Nephron progenitor cell (in vitro differentiated cells): ENCODE measurements around the gene WDR89.

Experiments used
- DNase-seq: peaks from one replicate; pipeline ENCODE4 v3.0.0; 2021
- H3K27ac Mint-ChIP-seq: 2 replicates; pipeline ENCODE4 v1.8.0; 2021; ENCODE audit warnings: mild to moderate bottlenecking, moderate library complexity, mixed read lengths
- H3K27me3 Mint-ChIP-seq: 2 replicates; pipeline ENCODE4 v1.8.0; 2021; ENCODE audit warnings: mild to moderate bottlenecking, low read depth, mixed read lengths; ENCODE audit not compliant: poor library complexity
- H3K36me3 Mint-ChIP-seq: 2 replicates; pipeline ENCODE4 v1.8.0; 2021; ENCODE audit warnings: low read depth, mixed read lengths
- H3K4me1 Mint-ChIP-seq: 2 replicates; pipeline ENCODE4 v1.8.0; 2021; ENCODE audit warnings: mixed read lengths
- H3K4me3 Mint-ChIP-seq: 2 replicates; pipeline ENCODE4 v1.8.0; 2021; ENCODE audit warnings: mild to moderate bottlenecking, moderate library complexity, mixed read lengths
- H3K9me3 Mint-ChIP-seq: 2 replicates; pipeline ENCODE4 v1.8.0; 2021; ENCODE audit warnings: mild to moderate bottlenecking, moderate library complexity, mixed read lengths
- CTCF ChIP-seq: fragments of 200-600 bp; sonication (generic); IDR thresholded peaks from 2 replicates; pipeline ENCODE4 v1.5.0; 2021; ENCODE audit warnings: antibody characterized with exemption

WDR89 gene

GRCh38 chr14:63672417-63673180 is 30.9 kb upstream of the WDR89 start:
- Mint-ChIP-seq H3K27ac (no peak overlapping the region), H3K4me3 (no peak overlapping the region), H3K4me1 (peaks cover 8% of the 10 kb centered on the region), H3K36me3 (peaks cover 8% of the 10 kb centered on the region), H3K27me3 (no peaks in the 10 kb centered on the region), H3K9me3 (no peaks in the 10 kb centered on the region)
- no peak for TF ChIP-seq CTCF
- DNase-seq: no peak

GRCh38 chr14:63671987-63672386 is 30.3 kb upstream of the WDR89 start:
- H3K27ac Mint-ChIP-seq: no peak overlapping the region
- H3K36me3 Mint-ChIP-seq: peaks cover 5% of the 10 kb centered on the region
- H3K9me3 Mint-ChIP-seq: no peaks in the 10 kb centered on the region
- DNase-seq: no peak
- peaks cover 8% of the 10 kb centered on the region for H3K4me1 Mint-ChIP-seq
- no peak for TF ChIP-seq CTCF
- H3K27me3 Mint-ChIP-seq: no peaks in the 10 kb centered on the region
- H3K4me3 Mint-ChIP-seq: no peak overlapping the region

- no peak overlapping the region for H3K27ac Mint-ChIP-seq
- H3K4me1 Mint-ChIP-seq: peaks cover 8% of the 10 kb centered on the region
- TF ChIP-seq CTCF: no peak
- DNase-seq: no peak
- no peaks in the 10 kb centered on the region for H3K36me3 Mint-ChIP-seq
- H3K4me3 Mint-ChIP-seq: no peak overlapping the region
- H3K9me3 Mint-ChIP-seq: no peaks in the 10 kb centered on the region
- no peaks in the 10 kb centered on the region for H3K27me3 Mint-ChIP-seq
Observed at GRCh38 chr14:63670692-63671091, 29.0 kb upstream of the WDR89 start.

GRCh38 chr14:63666335-63666734 is 24.7 kb upstream of the WDR89 start:
- Mint-ChIP-seq H3K4me1 (no peaks in the 10 kb centered on the region), H3K4me3 (no peak overlapping the region), H3K27me3 (no peaks in the 10 kb centered on the region), H3K27ac (no peak overlapping the region), H3K36me3 (no peaks in the 10 kb centered on the region), H3K9me3 (no peaks in the 10 kb centered on the region)
- DNase-seq: no peak
- no peak for TF ChIP-seq CTCF

- Mint-ChIP-seq H3K27me3 (peaks cover 2% of the 10 kb centered on the region), H3K9me3 (no peaks in the 10 kb centered on the region), H3K36me3 (peaks cover 5% of the 10 kb centered on the region), H3K27ac (no peak overlapping the region), H3K4me3 (no peak overlapping the region), H3K4me1 (no peaks in the 10 kb centered on the region)
- no peak for DNase-seq
- no peak for TF ChIP-seq CTCF
Observed at GRCh38 chr14:63663428-63664341, 22.0 kb upstream of the WDR89 start.
